GM23338 (cell line): ENCODE measurements around the gene RFX6. TPM values are rescaled to one million over a fixed set of nuclear protein-coding genes. Genes with fewer than 3 reads are reported as not detected.

ENCODE experiments used
- ATAC-seq: fragments of 200-7000 bp; cut with Tn5 transposase; 3 replicates; pipeline ENCODE4 v1.9.1; 2020
- DNase-seq: peaks from one replicate; pipeline ENCODE4 v3.0.0-alpha.2; 2015; ENCODE audit warnings: low spot score
- H2AFZ ChIP-seq: fragments of 200-600 bp; sonication (generic); 2 replicates; pipeline ENCODE4 v1.8.0; 2016; ENCODE audit warnings: antibody characterized with exemption, mild to moderate bottlenecking, moderate library complexity
- H3F3A ChIP-seq: fragments of 200-600 bp; sonication (generic); replicated peaks from 2 replicates; pipeline ENCODE4 v1.8.0; 2017; ENCODE audit warnings: antibody characterized with exemption, mixed run types, low read depth
- H3K27ac ChIP-seq: fragments of 200-600 bp; sonication (generic); 2 replicates; pipeline ENCODE4 v1.6.1; 2016; ENCODE audit warnings: low read depth
- H3K27me3 ChIP-seq: fragments of 200-600 bp; sonication (generic); 2 replicates; pipeline ENCODE4 v1.8.0; 2016; ENCODE audit warnings: mild to moderate bottlenecking, mixed run types, moderate library complexity; ENCODE audit not compliant: insufficient read depth
- H3K36me3 ChIP-seq: fragments of 200-600 bp; sonication (generic); 2 replicates; pipeline ENCODE4 v1.8.0; 2016; ENCODE audit warnings: mild to moderate bottlenecking; ENCODE audit not compliant: insufficient read depth
- H3K4me1 ChIP-seq: fragments of 200-600 bp; sonication (generic); 2 replicates; pipeline ENCODE4 v1.8.0; 2016; ENCODE audit warnings: mild to moderate bottlenecking, moderate library complexity; ENCODE audit not compliant: insufficient read depth
- H3K4me2 ChIP-seq: fragments of 200-600 bp; sonication (generic); 2 replicates; pipeline ENCODE4 v1.7.1; 2017; ENCODE audit warnings: mixed run types
- H3K4me3 ChIP-seq: fragments of 200-600 bp; sonication (generic); 2 replicates; pipeline ENCODE4 v1.6.1; 2016; ENCODE audit warnings: mixed run types
- H3K79me2 ChIP-seq: fragments of 200-600 bp; sonication (generic); replicated peaks from 2 replicates; pipeline ENCODE4 v1.8.0; 2017; ENCODE audit warnings: mild to moderate bottlenecking; ENCODE audit not compliant: insufficient read depth
- H3K9me2 ChIP-seq: fragments of 200-600 bp; sonication (generic); 2 replicates; pipeline ENCODE4 v1.8.0; 2017; ENCODE audit not compliant: insufficient read depth
- H4K20me1 ChIP-seq: fragments of 200-600 bp; sonication (generic); replicated peaks from 2 replicates; pipeline ENCODE4 v1.8.0; 2017; ENCODE audit warnings: mild to moderate bottlenecking; ENCODE audit not compliant: insufficient read depth
- H3K27ac Mint-ChIP-seq: 2 replicates; pipeline ENCODE4 v1.8.0; 2020; ENCODE audit warnings: inconsistent platforms, mild to moderate bottlenecking, moderate library complexity, mixed read lengths
- H3K27me3 Mint-ChIP-seq: 3 replicates; pipeline ENCODE4 v1.8.0; 2022; ENCODE audit warnings: low read depth, mild to moderate bottlenecking, moderate library complexity, mixed read lengths, inconsistent platforms; ENCODE audit not compliant: insufficient read depth, poor library complexity
- H3K36me3 Mint-ChIP-seq: 3 replicates; pipeline ENCODE4 v1.8.0; 2021; ENCODE audit warnings: low read depth, mild to moderate bottlenecking, inconsistent platforms, moderate library complexity, mixed read lengths
- H3K4me1 Mint-ChIP-seq: 3 replicates; pipeline ENCODE4 v1.8.0; 2020; ENCODE audit warnings: mild to moderate bottlenecking, inconsistent platforms, mixed read lengths
- H3K4me3 Mint-ChIP-seq: 3 replicates; pipeline ENCODE4 v1.8.0; 2021; ENCODE audit warnings: moderate library complexity, mild to moderate bottlenecking, inconsistent platforms, mixed read lengths
- H3K9me3 Mint-ChIP-seq: 3 replicates; pipeline ENCODE4 v1.8.0; 2020; ENCODE audit warnings: moderate library complexity, mild to moderate bottlenecking, inconsistent platforms, mixed read lengths
- CREB1 ChIP-seq: fragments of 250-450 bp; sonication (Bioruptor Pico); IDR thresholded peaks from 2 replicates; pipeline ENCODE4 v1.5.0; 2020; ENCODE audit warnings: low read depth, mild to moderate bottlenecking, moderate library complexity
- CTCF ChIP-seq, 2 experiments: fragments of 200-600 bp in 1 of 2; sonication (generic) in 1 of 2; conservative IDR thresholded peaks; 2 replicates each; pipeline versions ENCODE4 v1.5.1 to v1.6.1; 2016 to 2017; ENCODE audit warnings: antibody characterized with exemption in 2 of 2, low read depth in 2 of 2, mild to moderate bottlenecking in 2 of 2, moderate library complexity in 1 of 2
- ETS1 ChIP-seq: IDR thresholded peaks from 2 replicates; pipeline ENCODE4 v1.6.1; 2016; ENCODE audit warnings: antibody characterized with exemption
- EZH2 ChIP-seq: fragments of 200-600 bp; sonication (generic); IDR thresholded peaks from one replicate; pipeline ENCODE4 v1.8.0; 2017; ENCODE audit warnings: antibody characterized with exemption, mild to moderate bottlenecking, low read depth; ENCODE audit not compliant: unreplicated experiment
- EZH2phosphoT487 ChIP-seq: fragments of 200-600 bp; sonication (generic); IDR thresholded peaks from one replicate; pipeline ENCODE4 v1.8.1; 2018; ENCODE audit warnings: antibody characterized with exemption; ENCODE audit not compliant: unreplicated experiment
- JUNB ChIP-seq: IDR thresholded peaks from one replicate; pipeline ENCODE4 v1.6.1; 2016; ENCODE audit warnings: antibody characterized with exemption; ENCODE audit not compliant: unreplicated experiment
- NANOG ChIP-seq: IDR thresholded peaks from 2 replicates; pipeline ENCODE4 v1.6.1; 2016; ENCODE audit warnings: antibody characterized with exemption, borderline replicate concordance
- POLR2AphosphoS5 ChIP-seq: IDR thresholded peaks from 2 replicates; pipeline ENCODE4 v1.6.1; 2016; ENCODE audit warnings: antibody characterized with exemption, low read depth
- STAT1 ChIP-seq: IDR thresholded peaks from one replicate; pipeline ENCODE4 v1.6.1; 2016; ENCODE audit warnings: antibody characterized with exemption; ENCODE audit not compliant: unreplicated experiment
- ZNF114 ChIP-seq: fragments of 250-450 bp; sonication (Bioruptor Pico); IDR thresholded peaks from 2 replicates; pipeline ENCODE4 v1.5.0; 2020; ENCODE audit warnings: mild to moderate bottlenecking, moderate library complexity
- ZNF331 ChIP-seq: fragments of 250-450 bp; sonication (Bioruptor Pico); IDR thresholded peaks from 2 replicates; pipeline ENCODE4 v1.5.0; 2020; ENCODE audit warnings: low read depth, mild to moderate bottlenecking, moderate library complexity
- polyA plus RNA-seq: library from polyadenylated mRNA; unstranded; fragments of >200 nt; fragmentation: Nextera tagmentation; extraction: Ambion mirVana; gene quantifications from 2 replicates; pipeline ENCODE4 v1.2.1, GENCODE V29; 2016
- total RNA-seq: library from RNA; depleted of rRNA; stranded (reverse); fragments of >200 nt; shearing (Covaris generic); gene quantifications from 2 replicates; pipeline ENCODE4 v1.2.3, GENCODE V29; 2014
- TF ChIP-seq, protein P1 (sequence below): IDR thresholded peaks from one replicate; pipeline ENCODE4 v1.6.1; 2018; ENCODE audit warnings: antibody characterized with exemption; ENCODE audit not compliant: unreplicated experiment
- TF ChIP-seq, protein P2 (sequence below): fragments of 250-450 bp; sonication (Bioruptor Pico); IDR thresholded peaks from 2 replicates; pipeline ENCODE4 v1.5.0; 2020; ENCODE audit warnings: mild to moderate bottlenecking, moderate library complexity

Gene RFX6
- total and polyA plus RNA-seq, 2 experiments from 2014 or later: 0.35 TPM; not detected in 1

GRCh38 chr6:116924245-116924644 lies 47.2 kb downstream of the RFX6 start:
- TF ChIP-seq CTCF (conservative IDR thresholded peaks at IDR 0.05; ENCODE audit: low read depth in 2 of 2) (no peak), JUNB (no peak), CREB1 (CRISPR knock-in tag) (no peak), EZH2 (no peak), NANOG (no peak), STAT1 (no peak), ZNF331 (CRISPR knock-in tag) (no peak), ETS1 (no peak), POLR2AphosphoS5 (no peak), EZH2phosphoT487 (no peak), ZNF114 (CRISPR knock-in tag) (no peak)
- TF ChIP-seq, protein P1, sequence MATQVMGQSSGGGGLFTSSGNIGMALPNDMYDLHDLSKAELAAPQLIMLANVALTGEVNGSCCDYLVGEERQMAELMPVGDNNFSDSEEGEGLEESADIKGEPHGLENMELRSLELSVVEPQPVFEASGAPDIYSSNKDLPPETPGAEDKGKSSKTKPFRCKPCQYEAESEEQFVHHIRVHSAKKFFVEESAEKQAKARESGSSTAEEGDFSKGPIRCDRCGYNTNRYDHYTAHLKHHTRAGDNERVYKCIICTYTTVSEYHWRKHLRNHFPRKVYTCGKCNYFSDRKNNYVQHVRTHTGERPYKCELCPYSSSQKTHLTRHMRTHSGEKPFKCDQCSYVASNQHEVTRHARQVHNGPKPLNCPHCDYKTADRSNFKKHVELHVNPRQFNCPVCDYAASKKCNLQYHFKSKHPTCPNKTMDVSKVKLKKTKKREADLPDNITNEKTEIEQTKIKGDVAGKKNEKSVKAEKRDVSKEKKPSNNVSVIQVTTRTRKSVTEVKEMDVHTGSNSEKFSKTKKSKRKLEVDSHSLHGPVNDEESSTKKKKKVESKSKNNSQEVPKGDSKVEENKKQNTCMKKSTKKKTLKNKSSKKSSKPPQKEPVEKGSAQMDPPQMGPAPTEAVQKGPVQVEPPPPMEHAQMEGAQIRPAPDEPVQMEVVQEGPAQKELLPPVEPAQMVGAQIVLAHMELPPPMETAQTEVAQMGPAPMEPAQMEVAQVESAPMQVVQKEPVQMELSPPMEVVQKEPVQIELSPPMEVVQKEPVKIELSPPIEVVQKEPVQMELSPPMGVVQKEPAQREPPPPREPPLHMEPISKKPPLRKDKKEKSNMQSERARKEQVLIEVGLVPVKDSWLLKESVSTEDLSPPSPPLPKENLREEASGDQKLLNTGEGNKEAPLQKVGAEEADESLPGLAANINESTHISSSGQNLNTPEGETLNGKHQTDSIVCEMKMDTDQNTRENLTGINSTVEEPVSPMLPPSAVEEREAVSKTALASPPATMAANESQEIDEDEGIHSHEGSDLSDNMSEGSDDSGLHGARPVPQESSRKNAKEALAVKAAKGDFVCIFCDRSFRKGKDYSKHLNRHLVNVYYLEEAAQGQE: no peak
- TF ChIP-seq, protein P2, sequence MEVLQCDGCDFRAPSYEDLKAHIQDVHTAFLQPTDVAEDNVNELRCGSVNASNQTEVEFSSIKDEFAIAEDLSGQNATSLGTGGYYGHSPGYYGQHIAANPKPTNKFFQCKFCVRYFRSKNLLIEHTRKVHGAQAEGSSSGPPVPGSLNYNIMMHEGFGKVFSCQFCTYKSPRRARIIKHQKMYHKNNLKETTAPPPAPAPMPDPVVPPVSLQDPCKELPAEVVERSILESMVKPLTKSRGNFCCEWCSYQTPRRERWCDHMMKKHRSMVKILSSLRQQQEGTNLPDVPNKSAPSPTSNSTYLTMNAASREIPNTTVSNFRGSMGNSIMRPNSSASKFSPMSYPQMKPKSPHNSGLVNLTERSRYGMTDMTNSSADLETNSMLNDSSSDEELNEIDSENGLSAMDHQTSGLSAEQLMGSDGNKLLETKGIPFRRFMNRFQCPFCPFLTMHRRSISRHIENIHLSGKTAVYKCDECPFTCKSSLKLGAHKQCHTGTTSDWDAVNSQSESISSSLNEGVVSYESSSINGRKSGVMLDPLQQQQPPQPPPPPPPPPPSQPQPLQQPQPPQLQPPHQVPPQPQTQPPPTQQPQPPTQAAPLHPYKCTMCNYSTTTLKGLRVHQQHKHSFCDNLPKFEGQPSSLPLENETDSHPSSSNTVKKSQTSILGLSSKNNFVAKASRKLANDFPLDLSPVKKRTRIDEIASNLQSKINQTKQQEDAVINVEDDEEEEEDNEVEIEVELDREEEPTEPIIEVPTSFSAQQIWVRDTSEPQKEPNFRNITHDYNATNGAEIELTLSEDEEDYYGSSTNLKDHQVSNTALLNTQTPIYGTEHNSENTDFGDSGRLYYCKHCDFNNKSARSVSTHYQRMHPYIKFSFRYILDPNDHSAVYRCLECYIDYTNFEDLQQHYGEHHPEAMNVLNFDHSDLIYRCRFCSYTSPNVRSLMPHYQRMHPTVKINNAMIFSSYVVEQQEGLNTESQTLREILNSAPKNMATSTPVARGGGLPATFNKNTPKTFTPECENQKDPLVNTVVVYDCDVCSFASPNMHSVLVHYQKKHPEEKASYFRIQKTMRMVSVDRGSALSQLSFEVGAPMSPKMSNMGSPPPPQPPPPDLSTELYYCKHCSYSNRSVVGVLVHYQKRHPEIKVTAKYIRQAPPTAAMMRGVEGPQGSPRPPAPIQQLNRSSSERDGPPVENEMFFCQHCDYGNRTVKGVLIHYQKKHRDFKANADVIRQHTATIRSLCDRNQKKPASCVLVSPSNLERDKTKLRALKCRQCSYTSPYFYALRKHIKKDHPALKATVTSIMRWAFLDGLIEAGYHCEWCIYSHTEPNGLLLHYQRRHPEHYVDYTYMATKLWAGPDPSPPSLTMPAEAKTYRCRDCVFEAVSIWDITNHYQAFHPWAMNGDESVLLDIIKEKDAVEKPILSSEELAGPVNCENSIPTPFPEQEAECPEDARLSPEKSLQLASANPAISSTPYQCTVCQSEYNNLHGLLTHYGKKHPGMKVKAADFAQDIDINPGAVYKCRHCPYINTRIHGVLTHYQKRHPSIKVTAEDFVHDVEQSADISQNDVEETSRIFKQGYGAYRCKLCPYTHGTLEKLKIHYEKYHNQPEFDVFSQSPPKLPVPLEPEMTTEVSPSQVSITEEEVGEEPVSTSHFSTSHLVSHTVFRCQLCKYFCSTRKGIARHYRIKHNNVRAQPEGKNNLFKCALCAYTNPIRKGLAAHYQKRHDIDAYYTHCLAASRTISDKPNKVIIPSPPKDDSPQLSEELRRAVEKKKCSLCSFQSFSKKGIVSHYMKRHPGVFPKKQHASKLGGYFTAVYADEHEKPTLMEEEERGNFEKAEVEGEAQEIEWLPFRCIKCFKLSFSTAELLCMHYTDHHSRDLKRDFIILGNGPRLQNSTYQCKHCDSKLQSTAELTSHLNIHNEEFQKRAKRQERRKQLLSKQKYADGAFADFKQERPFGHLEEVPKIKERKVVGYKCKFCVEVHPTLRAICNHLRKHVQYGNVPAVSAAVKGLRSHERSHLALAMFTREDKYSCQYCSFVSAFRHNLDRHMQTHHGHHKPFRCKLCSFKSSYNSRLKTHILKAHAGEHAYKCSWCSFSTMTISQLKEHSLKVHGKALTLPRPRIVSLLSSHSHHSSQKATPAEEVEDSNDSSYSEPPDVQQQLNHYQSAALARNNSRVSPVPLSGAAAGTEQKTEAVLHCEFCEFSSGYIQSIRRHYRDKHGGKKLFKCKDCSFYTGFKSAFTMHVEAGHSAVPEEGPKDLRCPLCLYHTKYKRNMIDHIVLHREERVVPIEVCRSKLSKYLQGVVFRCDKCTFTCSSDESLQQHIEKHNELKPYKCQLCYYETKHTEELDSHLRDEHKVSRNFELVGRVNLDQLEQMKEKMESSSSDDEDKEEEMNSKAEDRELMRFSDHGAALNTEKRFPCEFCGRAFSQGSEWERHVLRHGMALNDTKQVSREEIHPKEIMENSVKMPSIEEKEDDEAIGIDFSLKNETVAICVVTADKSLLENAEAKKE (CRISPR knock-in tag): no peak
- Mint-ChIP-seq H3K27ac (no peak overlapping the region), H3K27me3 (no peaks in the 10 kb centered on the region), H3K4me1 (peaks cover 4% of the 10 kb centered on the region; the same call in 2 of the 3 replicates), H3K9me3 (no peaks in the 10 kb centered on the region), H3K36me3 (no peaks in the 10 kb centered on the region), H3K4me3 (no peak overlapping the region)
- Histone ChIP-seq H2AFZ (no peak overlapping the region), H3K79me2 (no peaks in the 10 kb centered on the region), H3K4me1 (peaks cover 3% of the 10 kb centered on the region; the same call in 1 of the 2 replicates), H3F3A (no peaks in the 10 kb centered on the region), H3K27ac (no peak overlapping the region), H3K9me2 (no peaks in the 10 kb centered on the region), H3K27me3 (no peaks in the 10 kb centered on the region), H3K4me2 (no peak overlapping the region), H3K36me3 (no peaks in the 10 kb centered on the region), H4K20me1 (no peaks in the 10 kb centered on the region), H3K4me3 (no peak overlapping the region)
- DNase-seq (no peak), ATAC-seq (no peak)
